Measurements from ENCODE around the gene ETF1. TPM values are rescaled to one million over a fixed set of nuclear protein-coding genes. Genes with fewer than 3 reads are reported as not detected.

The ETF1 gene
- total and polyA plus RNA-seq, 2 donors (not counting 1 experiment from before 2014, with no cell fraction given), result 10.2 to 50.5 TPM

DNA sequence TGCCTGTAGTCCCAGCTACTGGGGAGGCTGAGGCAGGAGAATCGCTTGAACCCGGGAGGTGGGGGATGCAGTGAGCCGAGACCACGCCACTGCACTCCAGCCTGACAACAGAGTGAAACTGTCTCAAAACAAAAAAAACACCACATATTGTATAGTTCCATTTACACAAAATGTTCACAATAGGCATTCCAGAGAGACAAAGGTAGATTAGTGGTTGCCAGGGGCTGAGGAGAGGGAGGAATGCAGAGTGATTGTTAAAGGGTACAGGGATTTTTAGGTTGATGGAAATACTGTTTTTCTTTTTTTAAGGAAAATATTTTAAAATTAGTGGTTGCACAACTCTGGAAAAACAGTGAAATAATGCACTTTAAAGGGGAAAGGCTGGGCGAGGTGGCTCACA is 19.6 kb downstream of the ETF1 start:
- Histone ChIP-seq H2AFZ (ENCODE audit: insufficient read depth, low read depth, low read length, poor library complexity, severe bottlenecking) (no peak overlapping the region), H3K9me3 (ENCODE audit: control extremely low read depth in 1 of 3, control insufficient read depth in 2 of 3, insufficient read depth in 1 of 3, low read length in 2 of 3) (no peaks in the 10 kb centered on the region), H3K4me1 (ENCODE audit: control insufficient read depth in 2 of 2, insufficient read depth in 2 of 2, low read length in 2 of 2) (no peaks in the 10 kb centered on the region), H3K4me3 (ENCODE audit: control extremely low read depth in 1 of 5, extremely low read depth in 1 of 5, insufficient read depth in 1 of 5, low read depth in 2 of 5, low read length in 4 of 5) (no peak overlapping the region), H3K27me3 (replicated peaks in 1 of 4; ENCODE audit: control extremely low read depth in 1 of 4, control insufficient read depth in 3 of 4, insufficient read depth in 4 of 4, low read length in 3 of 4) (no peaks in the 10 kb centered on the region), H3K27ac (ENCODE audit: low read length in 2 of 2) (no peak overlapping the region), H3K79me2 (ENCODE audit: control insufficient read depth, insufficient read depth, low read length) (peaks cover 88% of the 10 kb centered on the region), H3K9ac (ENCODE audit: low read length) (no peak overlapping the region), H3K36me3 (replicated peaks in 1 of 2; ENCODE audit: control extremely low read depth in 1 of 2, control insufficient read depth in 1 of 2, extremely low read depth in 1 of 2, insufficient read depth in 2 of 2, low read length in 1 of 2) (peaks cover 5 to 10% of the 10 kb centered on the region in 2 experiments), H3K4me2 (replicated peaks; ENCODE audit: low read depth, low read length, poor library complexity, severe bottlenecking) (no peak overlapping the region), H4K20me1 (ENCODE audit: control insufficient read depth, insufficient read depth, low read length, poor library complexity, severe bottlenecking) (peaks cover 53% of the 10 kb centered on the region)
- ATAC-seq (ENCODE audit: low read depth) (no peak), DNase-seq (no peak)
- intact Hi-C loops (cut with micrococcal nuclease), result no loop called here
- no peaks in the 10 kb centered on the region for H3K9me3 Mint-ChIP-seq (ENCODE audit: insufficient read depth)
- H3K27ac Mint-ChIP-seq, result no peak overlapping the region
- TF ChIP-seq, protein P1, sequence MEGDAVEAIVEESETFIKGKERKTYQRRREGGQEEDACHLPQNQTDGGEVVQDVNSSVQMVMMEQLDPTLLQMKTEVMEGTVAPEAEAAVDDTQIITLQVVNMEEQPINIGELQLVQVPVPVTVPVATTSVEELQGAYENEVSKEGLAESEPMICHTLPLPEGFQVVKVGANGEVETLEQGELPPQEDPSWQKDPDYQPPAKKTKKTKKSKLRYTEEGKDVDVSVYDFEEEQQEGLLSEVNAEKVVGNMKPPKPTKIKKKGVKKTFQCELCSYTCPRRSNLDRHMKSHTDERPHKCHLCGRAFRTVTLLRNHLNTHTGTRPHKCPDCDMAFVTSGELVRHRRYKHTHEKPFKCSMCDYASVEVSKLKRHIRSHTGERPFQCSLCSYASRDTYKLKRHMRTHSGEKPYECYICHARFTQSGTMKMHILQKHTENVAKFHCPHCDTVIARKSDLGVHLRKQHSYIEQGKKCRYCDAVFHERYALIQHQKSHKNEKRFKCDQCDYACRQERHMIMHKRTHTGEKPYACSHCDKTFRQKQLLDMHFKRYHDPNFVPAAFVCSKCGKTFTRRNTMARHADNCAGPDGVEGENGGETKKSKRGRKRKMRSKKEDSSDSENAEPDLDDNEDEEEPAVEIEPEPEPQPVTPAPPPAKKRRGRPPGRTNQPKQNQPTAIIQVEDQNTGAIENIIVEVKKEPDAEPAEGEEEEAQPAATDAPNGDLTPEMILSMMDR (IDR thresholded peaks at IDR 0.05), result no peak
- no peak for TF ChIP-seq EZH2 (IDR thresholded peaks at IDR 0.05; ENCODE audit: borderline replicate concordance, insufficient read depth, low read depth, low read length, poor library complexity, severe bottlenecking)
- no peak overlapping the region for H3K4me3 Mint-ChIP-seq
- ChIA-PET POLR2A (no interaction called here), CTCF (interaction anchor here (0.6 kb wide), 1 partner anchor 656 kb away, joined by 3 read pairs; no protein-coding TSS in a partner anchor)
- H3K27me3 Mint-ChIP-seq, result no peaks in the 10 kb centered on the region
- 96% methylated on average over 4 of the region's 5 CpGs for WGBS (ENCODE audit: insufficient coverage)
- H3K4me1 Mint-ChIP-seq, result peaks cover 23% of the 10 kb centered on the region

DNA sequence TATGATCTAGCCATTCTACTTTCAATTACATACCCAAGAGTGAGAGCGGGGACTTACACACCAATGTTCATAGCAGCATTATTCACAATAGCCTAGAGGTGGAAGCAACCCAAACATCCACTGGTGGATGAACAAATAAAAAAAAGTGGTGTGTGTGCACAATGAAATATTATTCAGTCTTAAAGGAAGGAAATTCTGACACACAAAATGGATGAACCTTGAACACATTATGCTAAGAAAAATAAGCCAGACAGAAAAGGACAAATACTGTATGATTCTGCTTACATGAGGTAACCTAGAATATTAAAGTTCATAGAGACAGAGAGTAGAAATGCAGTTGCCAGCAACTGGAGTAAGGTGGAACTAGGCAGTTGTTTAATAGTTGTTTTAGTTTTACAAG is 22.1 kb downstream of the ETF1 start:
- intact Hi-C loops (cut with micrococcal nuclease), result no loop called here
- CTCF ChIA-PET, result interaction anchor here (0.8 kb wide), 1 partner anchor 12 kb away, joined by 3 read pairs; no protein-coding TSS in a partner anchor

More for the DNA sequence above, 22.1 kb downstream of the ETF1 start:
- no peak for TF ChIP-seq EZH2 (IDR thresholded peaks at IDR 0.05; ENCODE audit: borderline replicate concordance, insufficient read depth, low read depth, low read length, poor library complexity, severe bottlenecking)
- TF ChIP-seq, protein P1 (IDR thresholded peaks at IDR 0.05), result no peak
- no peak overlapping the region for H3K27ac ChIP-seq (ENCODE audit: low read length in 2 of 2)
- no peaks in the 10 kb centered on the region for H3K9me3 ChIP-seq (ENCODE audit: control extremely low read depth in 1 of 3, control insufficient read depth in 2 of 3, insufficient read depth in 1 of 3, low read length in 2 of 3)
- no peaks in the 10 kb centered on the region for H3K4me1 ChIP-seq (ENCODE audit: control insufficient read depth in 2 of 2, insufficient read depth in 2 of 2, low read length in 2 of 2)
- Mint-ChIP-seq H3K9me3 (ENCODE audit: insufficient read depth) (no peaks in the 10 kb centered on the region), H3K4me3 (no peak overlapping the region), H3K27me3 (no peaks in the 10 kb centered on the region), H3K4me1 (peaks cover 14% of the 10 kb centered on the region), H3K27ac (no peak overlapping the region)
- H4K20me1 ChIP-seq (ENCODE audit: control insufficient read depth, insufficient read depth, low read length, poor library complexity, severe bottlenecking), result peaks cover 40% of the 10 kb centered on the region
- no peak for ATAC-seq (ENCODE audit: low read depth)
- peaks cover 8 to 34% of the 10 kb centered on the region in 2 experiments for H3K36me3 ChIP-seq (replicated peaks in 1 of 2; ENCODE audit: control extremely low read depth in 1 of 2, control insufficient read depth in 1 of 2, extremely low read depth in 1 of 2, insufficient read depth in 2 of 2, low read length in 1 of 2)
- no peak for DNase-seq
- no peaks in the 10 kb centered on the region for H3K27me3 ChIP-seq (replicated peaks in 1 of 4; ENCODE audit: control extremely low read depth in 1 of 4, control insufficient read depth in 3 of 4, insufficient read depth in 4 of 4, low read length in 3 of 4)
- no peak overlapping the region for H3K4me2 ChIP-seq (replicated peaks; ENCODE audit: low read depth, low read length, poor library complexity, severe bottlenecking)
- POLR2A ChIA-PET, result no interaction called here
- WGBS (ENCODE audit: insufficient coverage), result no CpG with 5 or more reads among the region's 1 CpG
- no peak overlapping the region for H3K4me3 ChIP-seq (ENCODE audit: control extremely low read depth in 1 of 5, extremely low read depth in 1 of 5, insufficient read depth in 1 of 5, low read depth in 2 of 5, low read length in 4 of 5)
- H2AFZ ChIP-seq (ENCODE audit: insufficient read depth, low read depth, low read length, poor library complexity, severe bottlenecking), result no peak overlapping the region
- no peak overlapping the region for H3K9ac ChIP-seq (ENCODE audit: low read length)
- peaks cover 71% of the 10 kb centered on the region for H3K79me2 ChIP-seq (ENCODE audit: control insufficient read depth, insufficient read depth, low read length)

All from B cell (primary cell).